ENCODE data around the gene RRH. TPM values are rescaled to one million over a fixed set of nuclear protein-coding genes. Genes with fewer than 3 reads are reported as not detected.

RRH gene
- total and polyA plus RNA-seq, 2 experiments from 2014 or later = not detected

GRCh38 chr4:109876634-109877265 lies 49.0 kb downstream of the RRH start:
- no peak overlapping the region for H3K27ac ChIP-seq
- TF ChIP-seq EZH2phosphoT487 (IDR thresholded peaks at IDR 0.05; ENCODE audit: insufficient read depth, low read depth) (no peak), EZH2 (IDR thresholded peaks at IDR 0.05; ENCODE audit: insufficient read depth, poor library complexity, severe bottlenecking) (no peak)
- H3K79me2 ChIP-seq (ENCODE audit: insufficient read depth) = no peaks in the 10 kb centered on the region
- no peak overlapping the region for H3K9ac ChIP-seq
- no peak for DNase-seq
- 52 to 65% methylated on average over 2 of the region's 2 CpGs for WGBS, 2 experiments (ENCODE audit: low coverage in 1 of 2, low lambda C conversion rate in 2 of 2, missing lambda C conversion rate in 2 of 2)
- no peak overlapping the region for H3K4me3 ChIP-seq
- 0 out of 2 replicates have a peak, but pooled peaks cover 4% of the 10 kb centered on the region for H3K27me3 ChIP-seq (replicated peaks; ENCODE audit: insufficient read depth)
- H3K9me3 ChIP-seq (ENCODE audit: low read depth) = no peaks in the 10 kb centered on the region
- H3K4me2 ChIP-seq (ENCODE audit: unreplicated experiment) = no peak overlapping the region
- H4K20me1 ChIP-seq (ENCODE audit: insufficient read depth) = no peaks in the 10 kb centered on the region; the same call in 1 of the 2 replicates
- no peak overlapping the region for H2AFZ ChIP-seq
- H3K36me3 ChIP-seq (ENCODE audit: low read depth) = no peaks in the 10 kb centered on the region
- H3K9me2 ChIP-seq (ENCODE audit: insufficient read depth) = no peaks in the 10 kb centered on the region
- H3K4me1 ChIP-seq (ENCODE audit: insufficient read depth) = no peaks in the 10 kb centered on the region
- no peaks in the 10 kb centered on the region for H3F3A ChIP-seq (ENCODE audit: insufficient read depth)
- in situ Hi-C loops (cut with MboI) = no loop called here

- no peak for TF ChIP-seq EZH2phosphoT487 (IDR thresholded peaks at IDR 0.05; ENCODE audit: insufficient read depth, low read depth)
- TF ChIP-seq EZH2 (IDR thresholded peaks at IDR 0.05; ENCODE audit: insufficient read depth, poor library complexity, severe bottlenecking) = no peak
- H3K27me3 ChIP-seq (replicated peaks; ENCODE audit: insufficient read depth) = 0 out of 2 replicates have a peak, but pooled peaks cover 4% of the 10 kb centered on the region
- no peaks in the 10 kb centered on the region for H3K36me3 ChIP-seq (ENCODE audit: low read depth)
- no peaks in the 10 kb centered on the region; the same call in 1 of the 2 replicates for H4K20me1 ChIP-seq (ENCODE audit: insufficient read depth)
- no peaks in the 10 kb centered on the region for H3K4me1 ChIP-seq (ENCODE audit: insufficient read depth)
- no peak overlapping the region for H3K27ac ChIP-seq
- H3K4me2 ChIP-seq (ENCODE audit: unreplicated experiment) = no peak overlapping the region
- H3F3A ChIP-seq (ENCODE audit: insufficient read depth) = no peaks in the 10 kb centered on the region
- no peak overlapping the region for H3K9ac ChIP-seq
- DNase-seq = no peak
- in situ Hi-C loops (cut with MboI) = no loop called here
- H3K4me3 ChIP-seq = no peak overlapping the region
- H2AFZ ChIP-seq = no peak overlapping the region
- H3K9me2 ChIP-seq (ENCODE audit: insufficient read depth) = no peaks in the 10 kb centered on the region
- 13 to 16% methylated on average over 3 of the region's 3 CpGs for WGBS, 2 experiments (ENCODE audit: low coverage in 1 of 2, low lambda C conversion rate in 2 of 2, missing lambda C conversion rate in 2 of 2)
- H3K79me2 ChIP-seq (ENCODE audit: insufficient read depth) = no peaks in the 10 kb centered on the region
- H3K9me3 ChIP-seq (ENCODE audit: low read depth) = no peaks in the 10 kb centered on the region
These were observed 49.6 kb downstream of the RRH start for GRCh38 chr4:109877400-109877799.

- Histone ChIP-seq H3K4me3 (no peak overlapping the region), H3K27me3 (replicated peaks; ENCODE audit: insufficient read depth) (0 out of 2 replicates have a peak, but pooled peaks cover 4% of the 10 kb centered on the region), H3K9me3 (ENCODE audit: low read depth) (no peaks in the 10 kb centered on the region), H3K9me2 (ENCODE audit: insufficient read depth) (no peaks in the 10 kb centered on the region), H3K9ac (no peak overlapping the region), H3K79me2 (ENCODE audit: insufficient read depth) (no peaks in the 10 kb centered on the region), H3K4me2 (ENCODE audit: unreplicated experiment) (no peak overlapping the region), H3K36me3 (ENCODE audit: low read depth) (no peaks in the 10 kb centered on the region), H2AFZ (no peak overlapping the region), H4K20me1 (ENCODE audit: insufficient read depth) (no peaks in the 10 kb centered on the region; the same call in 1 of the 2 replicates), H3K27ac (no peak overlapping the region), H3F3A (ENCODE audit: insufficient read depth) (no peaks in the 10 kb centered on the region), H3K4me1 (ENCODE audit: insufficient read depth) (no peaks in the 10 kb centered on the region)
- in situ Hi-C loops (cut with MboI) = no loop called here
- DNase-seq = no peak
- TF ChIP-seq EZH2phosphoT487 (IDR thresholded peaks at IDR 0.05; ENCODE audit: insufficient read depth, low read depth) = no peak
- TF ChIP-seq EZH2 (IDR thresholded peaks at IDR 0.05; ENCODE audit: insufficient read depth, poor library complexity, severe bottlenecking) = no peak
- 25 to 30% methylated on average over 2 of the region's 2 CpGs for WGBS, 2 experiments (ENCODE audit: low coverage in 1 of 2, low lambda C conversion rate in 2 of 2, missing lambda C conversion rate in 2 of 2)
These were observed 50.6 kb downstream of the RRH start for GRCh38 chr4:109878355-109878754.

- no peak overlapping the region for H3K27ac ChIP-seq
- no peak for DNase-seq
- 52 to 61% methylated on average over 12 of the region's 12 CpGs for WGBS, 2 experiments (ENCODE audit: low coverage in 1 of 2, low lambda C conversion rate in 2 of 2, missing lambda C conversion rate in 2 of 2)
These were observed 51.3 kb downstream of the RRH start for GRCh38 chr4:109879081-109879480.

More at GRCh38 chr4:109879081-109879480, 51.3 kb downstream of the RRH start:
- TF ChIP-seq EZH2 (IDR thresholded peaks at IDR 0.05; ENCODE audit: insufficient read depth, poor library complexity, severe bottlenecking) = no peak
- no peak for TF ChIP-seq EZH2phosphoT487 (IDR thresholded peaks at IDR 0.05; ENCODE audit: insufficient read depth, low read depth)
- H2AFZ ChIP-seq = no peak overlapping the region
- H3F3A ChIP-seq (ENCODE audit: insufficient read depth) = no peaks in the 10 kb centered on the region
- no peak overlapping the region for H3K4me3 ChIP-seq
- H3K9ac ChIP-seq = no peak overlapping the region
- no peaks in the 10 kb centered on the region; the same call in 1 of the 2 replicates for H4K20me1 ChIP-seq (ENCODE audit: insufficient read depth)
- in situ Hi-C loops (cut with MboI) = no loop called here
- H3K36me3 ChIP-seq (ENCODE audit: low read depth) = no peaks in the 10 kb centered on the region
- no peaks in the 10 kb centered on the region for H3K4me1 ChIP-seq (ENCODE audit: insufficient read depth)
- H3K79me2 ChIP-seq (ENCODE audit: insufficient read depth) = no peaks in the 10 kb centered on the region
- H3K4me2 ChIP-seq (ENCODE audit: unreplicated experiment) = no peak overlapping the region
- 0 out of 2 replicates have a peak, but pooled peaks cover 4% of the 10 kb centered on the region for H3K27me3 ChIP-seq (replicated peaks; ENCODE audit: insufficient read depth)
- H3K9me3 ChIP-seq (ENCODE audit: low read depth) = no peaks in the 10 kb centered on the region
- H3K9me2 ChIP-seq (ENCODE audit: insufficient read depth) = no peaks in the 10 kb centered on the region
